Stimulated activated CD4-positive, alpha-beta T cell treated with anti-CD3 and anti-CD28 coated beads, TNF-alpha, amount 100 ng/mL, for 24 hours (primary cell): ENCODE results near the gene TSPAN32.

Experiments
- DNase-seq, 3 experiments: peaks; one replicate each; pipeline ENCODE4 v3.0.0-alpha.2; 2020; ENCODE audit warnings: low read depth in 3 of 3

Gene TSPAN32

DNA sequence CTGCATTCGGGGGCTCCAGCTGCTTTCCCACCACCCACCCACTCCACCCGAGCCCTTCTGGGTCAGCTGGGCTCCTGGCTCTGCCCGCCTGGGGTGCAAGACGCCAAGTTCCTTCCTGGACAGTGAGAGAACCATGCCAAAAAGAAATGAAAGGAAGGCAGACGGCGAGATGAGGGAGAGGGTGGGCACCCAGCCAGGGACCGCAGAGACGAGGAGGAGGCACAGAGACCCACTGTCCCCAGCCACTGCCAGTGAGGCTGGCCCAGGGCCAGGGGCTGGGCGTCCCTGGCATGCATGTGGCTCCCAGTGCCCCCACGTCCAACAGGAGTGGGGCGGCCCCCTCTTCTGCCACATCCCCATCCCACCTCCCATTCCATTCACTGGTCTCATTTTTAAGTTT, 64.5 kb downstream of the TSPAN32 start:
- DNase-seq, result no peak

- no peak for DNase-seq
Measured at GRCh38 chr11:2366733-2367132, 64.9 kb downstream of the TSPAN32 start.

DNA sequence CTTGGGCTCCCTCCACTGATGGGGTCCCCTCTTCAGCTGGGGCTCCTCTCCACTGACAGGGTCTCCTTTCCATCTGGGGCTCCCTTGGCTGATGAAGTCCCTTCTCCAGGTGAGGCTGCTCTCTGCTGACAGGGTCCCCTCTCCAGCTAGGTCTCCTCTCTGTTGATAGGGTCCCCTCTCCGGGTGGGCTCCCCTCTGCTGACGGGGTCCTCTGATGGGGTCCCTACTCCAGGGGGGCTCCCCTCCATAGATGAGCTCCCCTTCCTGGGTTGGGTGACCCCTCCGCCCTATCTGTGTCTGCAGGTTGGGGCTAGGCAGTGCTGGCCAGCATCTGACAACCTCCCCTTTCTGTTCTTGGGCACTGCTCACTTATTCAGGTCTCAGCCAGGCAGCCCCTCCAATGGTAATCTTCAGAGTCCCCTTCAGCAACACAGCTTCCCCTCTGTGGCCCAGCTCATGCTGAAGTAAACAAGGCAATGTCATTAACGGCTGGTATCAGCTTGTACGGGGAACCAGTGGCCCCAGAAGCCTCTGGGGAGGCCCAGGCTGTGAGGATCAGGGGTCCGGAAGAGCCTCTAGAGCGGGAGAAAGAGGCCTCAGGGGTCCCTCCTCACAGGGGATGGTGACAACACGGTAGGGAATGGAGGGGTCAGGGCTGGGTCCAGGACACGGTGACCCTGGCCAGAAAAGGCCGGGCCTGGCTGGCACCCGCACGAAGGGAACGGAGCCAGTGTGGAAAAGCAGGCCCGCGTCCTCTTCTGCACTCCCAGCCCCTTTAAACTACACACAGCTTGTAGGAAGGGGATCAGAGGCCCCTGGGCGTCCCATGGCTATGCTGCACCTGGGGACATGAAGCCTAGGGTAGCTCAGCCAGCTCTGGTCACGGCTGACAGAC, 65.7 kb downstream of the TSPAN32 start:
- DNase-seq, result no peak
